ENCODE results near the gene SV2B. TPM values are rescaled to one million over a fixed set of nuclear protein-coding genes. Genes with fewer than 3 reads are reported as not detected.

SV2B gene
- total RNA-seq, 1 donor from 2014 or later, result 4.1 TPM

GRCh38 chr15:91214675-91215590, 114.9 kb downstream of the SV2B start:
- intact Hi-C loops (cut with DNase I), result no loop called here
- DNase-seq (no peak), ATAC-seq (ENCODE audit: poor library complexity) (no peak)

GRCh38 chr15:91216000-91216399, 115.9 kb downstream of the SV2B start:
- ATAC-seq (ENCODE audit: poor library complexity), result no peak
- DNase-seq, result no peak
- intact Hi-C loops (cut with DNase I), result no loop called here

GRCh38 chr15:91219206-91219605, 119.1 kb downstream of the SV2B start:
- intact Hi-C loops (cut with DNase I), result no loop called here
- no peak for ATAC-seq (ENCODE audit: poor library complexity)

GRCh38 chr15:91222052-91222451, 122.0 kb downstream of the SV2B start:
- intact Hi-C loops (cut with DNase I), result no loop called here
- ATAC-seq (ENCODE audit: poor library complexity) (no peak), DNase-seq (no peak)

More at GRCh38 chr15:91219206-91219605, 119.1 kb downstream of the SV2B start:
- DNase-seq, result no peak

GRCh38 chr15:91223863-91224262, 123.8 kb downstream of the SV2B start:
- DNase-seq (no peak), ATAC-seq (ENCODE audit: poor library complexity) (no peak)
- intact Hi-C loops (cut with DNase I), result no loop called here

- DNase-seq, result no peak
- intact Hi-C loops (cut with DNase I), result loop anchor here (5.0 kb wide), 1 partner anchor 168 kb away; no protein-coding TSS in a partner anchor
- peak; percentile 50 for ATAC-seq (ENCODE audit: poor library complexity)
Observed at GRCh38 chr15:91224755-91225380, 124.8 kb downstream of the SV2B start.

GRCh38 chr15:91225741-91226140, 125.7 kb downstream of the SV2B start:
- intact Hi-C loops (cut with DNase I), result loop anchor here (5.0 kb wide), 1 partner anchor 168 kb away; no protein-coding TSS in a partner anchor
- peak; percentile 52 for DNase-seq
- peak; percentile 87 for ATAC-seq (ENCODE audit: poor library complexity)

- ATAC-seq (ENCODE audit: poor library complexity), result no peak
Observed at GRCh38 chr15:91227117-91227516, 127.1 kb downstream of the SV2B start.

GRCh38 chr15:91227766-91228165, 127.7 kb downstream of the SV2B start:
- intact Hi-C loops (cut with DNase I), result loop anchor here (5.0 kb wide), 1 partner anchor 170 kb away; no protein-coding TSS in a partner anchor
- no peak for DNase-seq
- no peak for ATAC-seq (ENCODE audit: poor library complexity)

More at GRCh38 chr15:91227117-91227516, 127.1 kb downstream of the SV2B start:
- DNase-seq, result no peak
- intact Hi-C loops (cut with DNase I), result loop anchor here (5.0 kb wide), 1 partner anchor 170 kb away; no protein-coding TSS in a partner anchor

GRCh38 chr15:91228383-91228782, 128.3 kb downstream of the SV2B start:
- ATAC-seq (ENCODE audit: poor library complexity), result no peak

GRCh38 chr15:91228890-91229289, 128.8 kb downstream of the SV2B start:
- intact Hi-C loops (cut with DNase I), result loop anchor here (5.0 kb wide), 1 partner anchor 172 kb away; no protein-coding TSS in a partner anchor
- ATAC-seq (ENCODE audit: poor library complexity), result peak; percentile 41

More at GRCh38 chr15:91228383-91228782, 128.3 kb downstream of the SV2B start:
- intact Hi-C loops (cut with DNase I), result loop anchor here (5.0 kb wide), 1 partner anchor 171 kb away; no protein-coding TSS in a partner anchor
- no peak for DNase-seq

GRCh38 chr15:91231703-91232102, 131.6 kb downstream of the SV2B start:
- intact Hi-C loops (cut with DNase I), result no loop called here
- ATAC-seq (ENCODE audit: poor library complexity) (no peak), DNase-seq (no peak)

More at GRCh38 chr15:91228890-91229289, 128.8 kb downstream of the SV2B start:
- no peak for DNase-seq

- no peak for ATAC-seq (ENCODE audit: poor library complexity)
- DNase-seq, result no peak
- intact Hi-C loops (cut with DNase I), result no loop called here
Observed at GRCh38 chr15:91234759-91235158, 134.7 kb downstream of the SV2B start.

- ATAC-seq (ENCODE audit: poor library complexity), result no peak
- DNase-seq, result no peak
- intact Hi-C loops (cut with DNase I), result no loop called here
Observed at GRCh38 chr15:91235376-91235775, 135.3 kb downstream of the SV2B start.

GRCh38 chr15:91237445-91237844, 137.4 kb downstream of the SV2B start:
- ATAC-seq (ENCODE audit: poor library complexity) (peak; percentile 48), DNase-seq (no peak)
- intact Hi-C loops (cut with DNase I), result no loop called here

GRCh38 chr15:91238644-91239425, 138.8 kb downstream of the SV2B start:
- intact Hi-C loops (cut with DNase I), result no loop called here
- ATAC-seq (ENCODE audit: poor library complexity) (peak; percentile 46), DNase-seq (no peak)

GRCh38 chr15:91243826-91244225, 143.8 kb downstream of the SV2B start:
- ATAC-seq (ENCODE audit: poor library complexity), result no peak
- no peak for DNase-seq
- intact Hi-C loops (cut with DNase I), result no loop called here

- intact Hi-C loops (cut with DNase I), result no loop called here
- DNase-seq (no peak), ATAC-seq (ENCODE audit: poor library complexity) (no peak)
Observed at GRCh38 chr15:91244919-91245318, 144.9 kb downstream of the SV2B start.

GRCh38 chr15:91246998-91247397, 146.9 kb downstream of the SV2B start:
- intact Hi-C loops (cut with DNase I), result no loop called here
- DNase-seq, result no peak
- ATAC-seq (ENCODE audit: poor library complexity), result no peak
